ENCODE results near the gene NF1. TPM values are rescaled to one million over a fixed set of nuclear protein-coding genes. Genes with fewer than 3 reads are reported as not detected.
A peak's percentile ranks its signal among the peaks of the same experiment; 100 is the strongest.

NF1 gene
- total RNA-seq, 4 donors from 2014 or later = 66.1 to 107 (median 90.9) TPM

DNA sequence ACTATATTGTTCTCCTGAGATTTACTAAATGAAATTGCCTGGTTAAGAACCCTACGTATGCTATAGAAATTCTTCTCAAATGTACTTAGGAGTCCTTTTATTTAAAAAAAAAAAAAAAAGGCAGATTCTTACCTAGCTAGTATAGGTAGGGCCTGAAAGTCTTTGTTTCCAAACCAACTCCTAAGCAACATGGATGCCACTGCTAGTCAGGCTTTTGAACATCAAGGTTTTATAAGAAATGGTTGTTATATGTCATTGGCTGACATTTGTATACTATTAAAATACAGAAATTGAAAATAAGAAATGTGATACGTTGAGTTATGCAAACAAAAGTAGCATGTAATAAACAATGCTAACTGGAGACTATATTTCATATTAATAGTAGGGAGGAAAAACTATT is 225.5 kb downstream of the NF1 start:
- Histone ChIP-seq H3K36me3 (no peaks in the 10 kb centered on the region), H3K27me3 (no peaks in the 10 kb centered on the region), H3K4me1 (peaks cover 0 to 7% (median 3%) of the 10 kb centered on the region in 4 donors), H3K4me3 (peak overlapping the region in 2 of 4 donors; percentile 24 to 28), H3K9me3 (no peaks in the 10 kb centered on the region), H3K27ac (peak overlapping the region in 2 of 4 donors; percentile 76 to 78)
- DNase-seq (ENCODE audit: low spot score in 2 of 2) = no peak
- 70 to 76% methylated on average over 2 of the region's 2 CpGs for WGBS, 2 donors
- TF ChIP-seq, protein P1, sequence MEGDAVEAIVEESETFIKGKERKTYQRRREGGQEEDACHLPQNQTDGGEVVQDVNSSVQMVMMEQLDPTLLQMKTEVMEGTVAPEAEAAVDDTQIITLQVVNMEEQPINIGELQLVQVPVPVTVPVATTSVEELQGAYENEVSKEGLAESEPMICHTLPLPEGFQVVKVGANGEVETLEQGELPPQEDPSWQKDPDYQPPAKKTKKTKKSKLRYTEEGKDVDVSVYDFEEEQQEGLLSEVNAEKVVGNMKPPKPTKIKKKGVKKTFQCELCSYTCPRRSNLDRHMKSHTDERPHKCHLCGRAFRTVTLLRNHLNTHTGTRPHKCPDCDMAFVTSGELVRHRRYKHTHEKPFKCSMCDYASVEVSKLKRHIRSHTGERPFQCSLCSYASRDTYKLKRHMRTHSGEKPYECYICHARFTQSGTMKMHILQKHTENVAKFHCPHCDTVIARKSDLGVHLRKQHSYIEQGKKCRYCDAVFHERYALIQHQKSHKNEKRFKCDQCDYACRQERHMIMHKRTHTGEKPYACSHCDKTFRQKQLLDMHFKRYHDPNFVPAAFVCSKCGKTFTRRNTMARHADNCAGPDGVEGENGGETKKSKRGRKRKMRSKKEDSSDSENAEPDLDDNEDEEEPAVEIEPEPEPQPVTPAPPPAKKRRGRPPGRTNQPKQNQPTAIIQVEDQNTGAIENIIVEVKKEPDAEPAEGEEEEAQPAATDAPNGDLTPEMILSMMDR (IDR thresholded peaks at IDR 0.05) = no peak
- TF ChIP-seq POLR2A (IDR thresholded peaks at IDR 0.05) (no peak), EP300 (IDR thresholded peaks at IDR 0.05) (no peak)

DNA sequence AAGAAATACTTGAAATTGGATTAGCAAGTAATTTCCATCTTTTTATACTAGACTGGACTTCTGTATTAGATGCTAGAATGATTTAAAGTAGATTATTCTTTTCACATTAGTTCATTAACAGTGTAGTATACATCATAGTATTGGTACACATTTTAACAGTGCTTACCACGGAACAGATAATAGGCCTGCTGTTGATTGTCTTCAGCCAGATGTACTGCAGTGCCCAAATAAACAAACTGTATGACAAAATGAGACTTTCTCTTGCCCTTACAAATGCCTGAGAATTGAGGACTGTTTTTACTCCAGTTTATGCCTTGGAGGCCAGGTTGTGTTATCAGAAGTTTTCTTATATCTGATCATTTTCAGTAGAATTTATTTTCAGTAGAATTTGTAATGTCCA is 226.0 kb downstream of the NF1 start:
- 11 to 26% methylated on average over 1 of the region's 1 CpG for WGBS, 2 donors
- H3K4me3 ChIP-seq = peak overlapping the region in 2 of 4 donors; percentile 24 to 28
- H3K36me3 ChIP-seq = peaks cover 0 to 1% (median 0%) of the 10 kb centered on the region in 3 donors
- DNase-seq (ENCODE audit: low spot score in 2 of 2) = no peak
- no peaks in the 10 kb centered on the region for H3K9me3 ChIP-seq
- no peaks in the 10 kb centered on the region for H3K27me3 ChIP-seq
- H3K27ac ChIP-seq = peak overlapping the region in 3 of 4 donors; percentile 51 to 76 (median 62)
- TF ChIP-seq, protein P1 (IDR thresholded peaks at IDR 0.05) = no peak
- H3K4me1 ChIP-seq = peaks cover 0 to 7% (median 3%) of the 10 kb centered on the region in 4 donors

- DNase-seq (ENCODE audit: low spot score in 2 of 2) = no peak
- no peaks in the 10 kb centered on the region for H3K27me3 ChIP-seq
- peaks cover 0 to 6% (median 2%) of the 10 kb centered on the region in 4 donors for H3K4me1 ChIP-seq
- peaks cover 0 to 8% (median 0%) of the 10 kb centered on the region in 3 donors for H3K36me3 ChIP-seq
- TF ChIP-seq, protein P1 (IDR thresholded peaks at IDR 0.05) = no peak
- TF ChIP-seq EP300 (IDR thresholded peaks at IDR 0.05) = peak in 1 of 2 donors; percentile 43
- WGBS, 2 donors = 60 to 68% methylated on average over 3 of the region's 3 CpGs
- peak within 1 kb of the TSS in 2 of 4 donors; percentile 24 to 28 for H3K4me3 ChIP-seq
- H3K9me3 ChIP-seq = no peaks in the 10 kb centered on the region
- H3K27ac ChIP-seq = peak within 1 kb of the TSS in 3 of 4 donors; percentile 51 to 76 (median 62)
Measured at GRCh38 chr17:31321481-31321880, 226.7 kb downstream of the NF1 start, which contains the start of gene EVI2A. TSS of gene EVI2A (minus strand) at chr17:31321622. CDS start at chr17:31319013, 2,609 bp downstream.

DNA sequence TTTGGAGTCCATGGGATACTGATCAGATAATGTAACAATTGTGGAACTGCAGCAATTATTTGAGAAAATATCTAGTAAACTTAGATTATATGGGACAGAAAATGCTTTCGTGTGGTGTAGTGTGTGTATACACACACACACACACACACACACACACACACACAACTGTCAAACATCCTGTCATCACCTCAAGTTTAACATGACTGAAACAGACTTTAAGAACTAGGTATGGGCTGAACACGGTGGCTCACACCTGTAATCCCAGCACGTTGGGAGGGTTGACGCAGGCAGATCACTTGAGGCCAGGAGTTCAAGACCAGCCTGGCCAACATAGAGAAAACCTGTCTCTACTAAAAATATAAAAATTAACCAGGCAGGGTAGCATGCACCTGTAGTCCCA is 227.2 kb downstream of the NF1 start:
- H3K27me3 ChIP-seq = no peaks in the 10 kb centered on the region
- H3K36me3 ChIP-seq = peaks cover 0 to 13% (median 0%) of the 10 kb centered on the region in 3 donors
- H3K9me3 ChIP-seq = no peaks in the 10 kb centered on the region
- no peak overlapping the region for H3K4me3 ChIP-seq
- WGBS, 2 donors = 90 to 92% methylated on average over 4 of the region's 4 CpGs
- peak overlapping the region in 2 of 4 donors; percentile 8 to 76 for H3K27ac ChIP-seq
- no peak for TF ChIP-seq EP300 (IDR thresholded peaks at IDR 0.05)
- TF ChIP-seq, protein P1 (IDR thresholded peaks at IDR 0.05) = no peak
- DNase-seq (ENCODE audit: low spot score in 2 of 2) = no peak
- H3K4me1 ChIP-seq = peaks cover 0 to 6% (median 0%) of the 10 kb centered on the region in 4 donors

DNA sequence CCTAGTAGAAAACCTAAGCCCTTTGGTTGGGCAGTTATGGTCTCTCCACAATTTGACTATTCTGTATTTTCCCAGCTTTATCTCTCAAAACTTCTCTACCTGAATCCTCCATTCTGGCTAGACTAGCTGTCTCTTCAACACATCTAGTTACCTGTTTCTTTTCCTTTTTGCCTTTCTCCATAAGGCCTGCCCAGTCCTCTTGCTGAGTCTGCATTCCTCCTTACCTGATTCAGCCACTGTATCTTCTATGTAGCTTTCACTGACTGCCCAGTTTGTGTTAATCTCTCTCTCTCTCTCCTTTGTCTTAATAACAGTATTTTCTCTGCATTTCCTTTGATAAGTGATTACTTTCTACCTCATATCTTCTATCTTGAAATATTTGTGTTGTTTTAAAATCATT is 228.8 kb downstream of the NF1 start:
- peaks cover 0 to 27% (median 0%) of the 10 kb centered on the region in 3 donors for H3K36me3 ChIP-seq
- no peaks in the 10 kb centered on the region for H3K27me3 ChIP-seq
- no peak overlapping the region for H3K4me3 ChIP-seq
- H3K9me3 ChIP-seq = no peaks in the 10 kb centered on the region
- TF ChIP-seq, protein P1 (IDR thresholded peaks at IDR 0.05) = no peak
- TF ChIP-seq EP300 (IDR thresholded peaks at IDR 0.05) (no peak), POLR2A (IDR thresholded peaks at IDR 0.05) (no peak)
- no peaks in the 10 kb centered on the region for H3K4me1 ChIP-seq
- no peak for DNase-seq (ENCODE audit: low spot score in 2 of 2)
- H3K27ac ChIP-seq = no peak overlapping the region

Measured in tibial nerve (tissue), 4 donors.